CD4-positive, alpha-beta T cell treated with Interferon alpha-2 for 1 hour (primary cell): Measurements from ENCODE around the gene GATB.

Experiments
- DNase-seq, 2 donors: peaks; one replicate each; pipeline ENCODE4 v3.0.0-alpha.2; 2020 to 2022

Gene GATB

GRCh38 chr4:151760712-151761661, at the start of gene GATB:
TSS of gene GATB (minus strand) at chr4:151761007. CDS start at chr4:151760982, 25 bp downstream.
- peak; percentile 94 to 96 for DNase-seq

GRCh38 chr4:151810476-151810875, 49.7 kb upstream of the GATB start:
- no peak for DNase-seq

- no peak for DNase-seq
Observed at GRCh38 chr4:151809716-151810115, 48.9 kb upstream of the GATB start.

- DNase-seq = no peak
Observed at GRCh38 chr4:151808542-151808941, 47.7 kb upstream of the GATB start.

- DNase-seq = no peak
Observed at GRCh38 chr4:151808120-151808529, 47.3 kb upstream of the GATB start.

- DNase-seq = no peak
Observed at GRCh38 chr4:151807220-151807619, 46.4 kb upstream of the GATB start.

- no peak for DNase-seq
Observed at GRCh38 chr4:151806511-151806927, 45.7 kb upstream of the GATB start.

GRCh38 chr4:151804821-151805220, 44.0 kb upstream of the GATB start:
- DNase-seq = no peak

- no peak for DNase-seq
Observed at GRCh38 chr4:151804086-151804630, 43.4 kb upstream of the GATB start.

- no peak for DNase-seq
Observed at GRCh38 chr4:151803246-151803645, 42.4 kb upstream of the GATB start.

GRCh38 chr4:151801547-151802516, 41.0 kb upstream of the GATB start:
- peak; percentile 39 to 65 for DNase-seq

- no peak for DNase-seq
Observed at GRCh38 chr4:151799417-151800012, 38.7 kb upstream of the GATB start.

- DNase-seq = no peak
Observed at GRCh38 chr4:151798678-151799416, 38.0 kb upstream of the GATB start.

- DNase-seq = no peak
Observed at GRCh38 chr4:151797853-151798252, 37.0 kb upstream of the GATB start.

GRCh38 chr4:151797131-151797530, 36.3 kb upstream of the GATB start:
- DNase-seq = no peak

- DNase-seq = no peak
Observed at GRCh38 chr4:151796106-151796505, 35.3 kb upstream of the GATB start.

- no peak for DNase-seq
Observed at GRCh38 chr4:151792995-151793394, 32.2 kb upstream of the GATB start.

- DNase-seq = no peak
Observed at GRCh38 chr4:151792530-151792929, 31.7 kb upstream of the GATB start.

GRCh38 chr4:151788021-151788420, 27.2 kb upstream of the GATB start:
- no peak for DNase-seq

GRCh38 chr4:151786158-151786495, 25.3 kb upstream of the GATB start:
- no peak for DNase-seq

- no peak for DNase-seq
Observed at GRCh38 chr4:151785484-151786157, 24.8 kb upstream of the GATB start.
